Mammary epithelial cell (primary cell): ENCODE measurements around the gene KDM6B.

Experiments used
- CTCF ChIP-seq, 2 donors: IDR thresholded peaks in 1 of 2; conservative IDR thresholded peaks in 1 of 2; 2 replicates each; pipeline ENCODE4 v1.5.1; 2011 to 2012; ENCODE audit warnings: inconsistent platforms in 2 of 2, low read length in 2 of 2, mild to moderate bottlenecking in 2 of 2, control low read depth in 1 of 2, low read depth in 1 of 2; ENCODE audit not compliant: insufficient read depth in 1 of 2; ENCODE audit errors: extremely low read depth in 1 of 2
- EZH2 ChIP-seq: IDR thresholded peaks from 2 replicates; pipeline ENCODE4 v1.6.1; 2012; ENCODE audit warnings: low read length, inconsistent platforms, borderline replicate concordance

GRCh38 chr17:7880076-7880868 lies 46.3 kb downstream of the KDM6B start:
- no peak for TF ChIP-seq EZH2
- no peak for TF ChIP-seq CTCF (conservative IDR thresholded peaks at IDR 0.05 in 1 of 2, IDR thresholded peaks at IDR 0.05 in 1 of 2; ENCODE audit: extremely low read depth in 1 of 2, insufficient read depth in 1 of 2, low read depth in 1 of 2, low read length in 2 of 2)
